Measurements from ENCODE around the gene SP7. TPM values are rescaled to one million over a fixed set of nuclear protein-coding genes. Genes with fewer than 3 reads are reported as not detected.

Gene SP7
- total RNA-seq, 2 donors from 2014 or later = not detected

DNA sequence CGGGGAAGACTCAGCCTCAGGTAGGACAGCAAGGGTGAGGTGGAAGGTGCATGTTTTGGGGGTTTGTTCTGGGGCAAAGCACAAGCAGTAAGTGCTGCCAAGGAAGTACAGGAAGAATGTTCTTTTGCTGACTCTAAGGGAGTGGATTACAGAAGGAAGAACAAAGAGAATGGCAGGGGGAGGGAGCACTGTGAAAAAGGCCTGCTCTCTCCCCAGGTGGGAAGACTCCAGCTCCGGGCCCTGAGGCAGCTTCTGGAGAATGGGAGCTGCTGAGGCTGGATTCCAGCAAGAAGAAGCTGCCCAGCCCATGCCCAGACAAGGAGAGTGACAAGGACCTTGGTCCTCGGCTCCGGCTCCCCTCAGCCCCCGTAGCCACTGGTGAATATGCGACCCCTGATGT, 47.8 kb downstream of the SP7 start:
- TF ChIP-seq, protein P1, sequence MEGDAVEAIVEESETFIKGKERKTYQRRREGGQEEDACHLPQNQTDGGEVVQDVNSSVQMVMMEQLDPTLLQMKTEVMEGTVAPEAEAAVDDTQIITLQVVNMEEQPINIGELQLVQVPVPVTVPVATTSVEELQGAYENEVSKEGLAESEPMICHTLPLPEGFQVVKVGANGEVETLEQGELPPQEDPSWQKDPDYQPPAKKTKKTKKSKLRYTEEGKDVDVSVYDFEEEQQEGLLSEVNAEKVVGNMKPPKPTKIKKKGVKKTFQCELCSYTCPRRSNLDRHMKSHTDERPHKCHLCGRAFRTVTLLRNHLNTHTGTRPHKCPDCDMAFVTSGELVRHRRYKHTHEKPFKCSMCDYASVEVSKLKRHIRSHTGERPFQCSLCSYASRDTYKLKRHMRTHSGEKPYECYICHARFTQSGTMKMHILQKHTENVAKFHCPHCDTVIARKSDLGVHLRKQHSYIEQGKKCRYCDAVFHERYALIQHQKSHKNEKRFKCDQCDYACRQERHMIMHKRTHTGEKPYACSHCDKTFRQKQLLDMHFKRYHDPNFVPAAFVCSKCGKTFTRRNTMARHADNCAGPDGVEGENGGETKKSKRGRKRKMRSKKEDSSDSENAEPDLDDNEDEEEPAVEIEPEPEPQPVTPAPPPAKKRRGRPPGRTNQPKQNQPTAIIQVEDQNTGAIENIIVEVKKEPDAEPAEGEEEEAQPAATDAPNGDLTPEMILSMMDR (IDR thresholded peaks at IDR 0.05) = no peak
- H3K36me3 ChIP-seq = no peaks in the 10 kb centered on the region
- H3K9me3 ChIP-seq = no peaks in the 10 kb centered on the region
- no peak overlapping the region for H3K27ac ChIP-seq
- H3K4me3 ChIP-seq = no peak overlapping the region
- no peak overlapping the region for H3K9ac ChIP-seq (ENCODE audit: low read depth in 2 of 2, low read length in 2 of 2)
- H3K27me3 ChIP-seq = no peaks in the 10 kb centered on the region
- DNase-seq = no peak
- intact Hi-C loops (cut with DNase I) = loop anchor here (2.0 kb wide), 1 partner anchor 74 kb away; no protein-coding TSS in a partner anchor
- H3K4me1 ChIP-seq = no peaks in the 10 kb centered on the region

DNA sequence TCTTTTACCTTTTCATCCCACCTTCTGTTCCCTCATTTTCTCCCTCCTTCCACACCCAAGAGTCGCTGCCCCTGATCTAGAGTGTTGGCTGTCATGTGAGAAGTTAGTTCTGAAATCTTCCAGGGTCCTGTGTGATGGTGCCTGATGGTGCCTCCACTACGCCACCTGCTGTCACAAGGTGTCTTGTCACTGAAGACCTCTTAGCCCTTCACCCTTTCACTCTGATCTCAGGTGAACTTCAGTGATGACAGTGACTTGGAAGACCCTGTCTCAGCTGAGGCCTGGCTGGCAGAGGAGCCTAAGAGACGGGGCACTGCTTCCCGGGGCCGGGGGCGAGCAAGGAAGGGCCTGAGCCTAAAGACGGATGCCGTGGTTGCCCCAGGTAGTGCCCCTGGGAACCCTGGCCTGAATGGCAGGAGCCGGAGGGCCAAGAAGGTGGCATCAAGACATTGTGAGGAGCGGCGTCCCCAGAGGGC, 48.4 kb downstream of the SP7 start:
- Histone ChIP-seq H3K27ac (no peak overlapping the region), H3K9me3 (no peaks in the 10 kb centered on the region), H3K36me3 (no peaks in the 10 kb centered on the region), H3K4me3 (no peak overlapping the region), H3K4me1 (no peaks in the 10 kb centered on the region), H3K9ac (ENCODE audit: low read depth in 2 of 2, low read length in 2 of 2) (no peak overlapping the region), H3K27me3 (no peaks in the 10 kb centered on the region)
- intact Hi-C loops (cut with DNase I) = loop anchor here (2.0 kb wide), 1 partner anchor 73 kb away; no protein-coding TSS in a partner anchor
- TF ChIP-seq, protein P1 (IDR thresholded peaks at IDR 0.05) = peak; percentile 73
- DNase-seq = peak; percentile 74

DNA sequence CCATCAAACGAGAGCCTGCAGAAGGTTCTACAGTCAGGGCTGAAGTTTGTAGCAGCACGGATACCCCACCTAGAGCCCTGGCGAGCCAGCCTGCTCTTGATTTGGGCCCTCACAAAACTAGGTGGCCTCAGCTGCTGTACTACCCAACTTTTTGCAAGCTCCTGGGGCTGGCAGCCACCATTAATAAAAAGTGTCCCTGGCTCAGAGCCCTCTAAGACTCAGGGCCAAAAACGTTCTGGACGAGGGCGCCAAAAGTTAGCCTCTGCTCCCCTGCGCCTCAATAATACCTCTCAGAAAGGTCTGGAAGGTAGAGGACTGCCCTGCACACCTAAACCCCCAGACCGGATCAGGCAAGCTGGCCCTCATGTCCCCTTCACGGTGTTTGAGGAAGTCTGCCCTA, 49.7 kb downstream of the SP7 start:
- Histone ChIP-seq H3K36me3 (no peaks in the 10 kb centered on the region), H3K4me3 (no peak overlapping the region), H3K4me1 (no peaks in the 10 kb centered on the region), H3K9me3 (no peaks in the 10 kb centered on the region), H3K27me3 (no peaks in the 10 kb centered on the region), H3K27ac (no peak overlapping the region), H3K9ac (ENCODE audit: low read depth in 2 of 2, low read length in 2 of 2) (no peak overlapping the region)
- intact Hi-C loops (cut with DNase I) = no loop called here
- no peak for DNase-seq
- TF ChIP-seq, protein P1 (IDR thresholded peaks at IDR 0.05) = no peak

GRCh38 chr12:53279888-53280498, 56.2 kb downstream of the SP7 start:
- no peak for DNase-seq
- Histone ChIP-seq H3K9me3 (no peaks in the 10 kb centered on the region), H3K27ac (no peak overlapping the region), H3K27me3 (no peaks in the 10 kb centered on the region), H3K9ac (ENCODE audit: low read depth in 2 of 2, low read length in 2 of 2) (no peak overlapping the region), H3K36me3 (no peaks in the 10 kb centered on the region), H3K4me3 (no peak overlapping the region), H3K4me1 (no peaks in the 10 kb centered on the region)
- intact Hi-C loops (cut with DNase I) = no loop called here
- TF ChIP-seq, protein P1 (IDR thresholded peaks at IDR 0.05) = no peak

DNA sequence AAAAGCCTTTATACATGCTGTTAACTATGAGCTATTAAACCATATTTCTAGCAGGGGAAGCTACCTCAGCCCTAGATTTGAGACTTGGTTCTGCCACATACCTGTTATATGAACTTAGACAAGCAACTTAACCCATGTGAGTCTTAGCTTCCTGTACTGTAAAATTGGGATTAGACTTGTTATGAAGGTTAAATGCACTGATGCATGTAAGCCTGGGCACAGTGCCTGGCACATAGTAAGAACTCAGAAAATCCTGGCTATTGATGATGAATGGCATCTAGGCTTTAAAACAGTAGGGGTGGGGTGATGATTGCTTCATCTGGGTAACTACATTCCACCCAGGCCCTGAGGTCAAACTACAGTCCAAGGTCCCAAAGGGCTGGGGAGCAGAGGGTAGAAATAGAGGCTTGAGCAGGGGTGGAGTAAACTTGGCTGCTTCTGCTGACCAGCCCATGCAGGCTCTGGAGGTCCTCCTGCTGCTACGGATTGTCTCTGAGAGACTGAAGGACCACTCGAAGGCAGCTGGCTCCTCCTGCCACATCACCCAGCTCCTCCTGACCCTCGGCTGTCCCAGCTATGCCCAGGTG, 56.8 kb downstream of the SP7 start:
- Histone ChIP-seq H3K9me3 (no peaks in the 10 kb centered on the region), H3K27me3 (no peaks in the 10 kb centered on the region), H3K27ac (no peak overlapping the region), H3K4me1 (no peaks in the 10 kb centered on the region), H3K4me3 (no peak overlapping the region), H3K9ac (ENCODE audit: low read depth in 2 of 2, low read length in 2 of 2) (no peak overlapping the region), H3K36me3 (no peaks in the 10 kb centered on the region)
- TF ChIP-seq, protein P1 (IDR thresholded peaks at IDR 0.05) = no peak
- intact Hi-C loops (cut with DNase I) = no loop called here
- no peak for DNase-seq

Data from colonic mucosa (tissue), 4 donors.